Ishikawa (cell line): ENCODE measurements around the gene CNN2.

ENCODE experiments used
- CEBPB ChIP-seq: IDR thresholded peaks from 2 replicates; pipeline ENCODE4 v1.6.1; 2012
- CREB1 ChIP-seq: IDR thresholded peaks from 2 replicates; pipeline ENCODE4 v1.6.1; 2012; ENCODE audit warnings: low read depth
- EGR1 ChIP-seq: IDR thresholded peaks from 2 replicates; pipeline ENCODE4 v1.6.1; 2012
- EP300 ChIP-seq: IDR thresholded peaks from 2 replicates; pipeline ENCODE4 v1.6.1; 2012; ENCODE audit warnings: borderline replicate concordance
- FOXM1 ChIP-seq: IDR thresholded peaks from 2 replicates; pipeline ENCODE4 v1.6.1; 2012; ENCODE audit warnings: low read depth, borderline replicate concordance
- NFIC ChIP-seq: IDR thresholded peaks from 2 replicates; pipeline ENCODE4 v1.6.1; 2012
- RAD21 ChIP-seq: IDR thresholded peaks from 2 replicates; pipeline ENCODE4 v1.6.1; 2012; ENCODE audit warnings: low read depth
- REST ChIP-seq: IDR thresholded peaks from 2 replicates; pipeline ENCODE4 v1.6.1; 2012; ENCODE audit warnings: low read depth, mild to moderate bottlenecking
- TAF1 ChIP-seq: IDR thresholded peaks from 2 replicates; pipeline ENCODE4 v1.6.1; 2012; ENCODE audit warnings: low read depth, mild to moderate bottlenecking
- TCF12 ChIP-seq: IDR thresholded peaks from 2 replicates; pipeline ENCODE4 v1.6.1; 2012; ENCODE audit warnings: low read depth
- TEAD4 ChIP-seq: IDR thresholded peaks from 2 replicates; pipeline ENCODE4 v1.6.1; 2012
- USF1 ChIP-seq: IDR thresholded peaks from 2 replicates; pipeline ENCODE4 v1.6.1; 2012
- YY1 ChIP-seq: IDR thresholded peaks from 2 replicates; pipeline ENCODE4 v1.6.1; 2012; ENCODE audit warnings: low read depth
- ZBTB7A ChIP-seq: IDR thresholded peaks from 2 replicates; pipeline ENCODE4 v1.6.1; 2012; ENCODE audit warnings: low read depth
- TF ChIP-seq, protein P1 (sequence below): IDR thresholded peaks from 2 replicates; pipeline ENCODE4 v1.6.1; 2012

Gene CNN2

DNA sequence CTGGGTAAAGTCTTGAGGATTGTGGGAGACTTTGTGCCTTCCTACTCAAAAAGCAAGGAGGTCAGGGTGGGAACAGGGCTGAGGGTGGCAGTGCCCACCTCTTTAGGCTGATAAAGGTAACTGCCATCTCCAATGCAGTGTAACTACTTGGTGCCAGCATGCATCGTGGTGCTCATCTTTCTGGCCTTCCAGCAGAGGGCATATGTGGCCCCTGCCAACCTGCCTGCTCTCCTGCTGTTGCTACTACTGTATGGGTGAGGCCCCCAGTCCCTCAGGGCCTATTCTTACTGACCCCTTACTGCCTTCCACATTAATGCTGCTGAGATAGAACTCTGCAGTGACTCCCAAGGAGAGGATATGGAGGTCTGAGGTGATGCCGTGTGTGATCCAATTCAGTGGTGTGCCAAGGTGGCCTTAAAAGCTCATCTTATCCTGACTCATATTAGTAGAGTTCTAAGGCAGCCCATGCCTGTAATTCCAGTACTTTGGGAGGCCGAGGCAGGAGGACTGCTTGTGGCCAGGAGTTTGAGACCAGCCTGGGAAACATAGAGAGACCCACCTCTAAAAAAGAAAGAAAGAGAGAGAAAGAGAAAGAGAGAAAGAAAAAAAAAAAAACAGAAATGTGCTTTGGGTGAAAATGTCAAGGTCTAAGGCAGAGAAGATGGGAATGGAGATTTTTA, 30.9 kb downstream of the CNN2 start:
- TF ChIP-seq REST (no peak), RAD21 (peak; percentile 50; the same call in 1 of the 2 replicates), CREB1 (no peak), TCF12 (no peak)

GRCh38 chr19:1058112-1058511, 31.7 kb downstream of the CNN2 start:
- no peak for TF ChIP-seq REST
- TF ChIP-seq ZBTB7A = no peak
- no peak for TF ChIP-seq TEAD4
- no peak for TF ChIP-seq NFIC
- no peak for TF ChIP-seq TCF12
- TF ChIP-seq CREB1 = no peak
- TF ChIP-seq USF1 = no peak
- no peak for TF ChIP-seq YY1
- TF ChIP-seq RAD21 = no peak
- TF ChIP-seq, protein P1, sequence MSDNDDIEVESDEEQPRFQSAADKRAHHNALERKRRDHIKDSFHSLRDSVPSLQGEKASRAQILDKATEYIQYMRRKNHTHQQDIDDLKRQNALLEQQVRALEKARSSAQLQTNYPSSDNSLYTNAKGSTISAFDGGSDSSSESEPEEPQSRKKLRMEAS = no peak
- TF ChIP-seq TAF1 = no peak
- TF ChIP-seq FOXM1 = no peak
- TF ChIP-seq EP300 = no peak
- TF ChIP-seq EGR1 = no peak

GRCh38 chr19:1060689-1061088, 34.3 kb downstream of the CNN2 start:
- TF ChIP-seq RAD21 (no peak), EGR1 (no peak), ZBTB7A (no peak), USF1 (no peak), NFIC (no peak), TAF1 (no peak), TEAD4 (no peak), TCF12 (no peak)
- TF ChIP-seq, protein P1 = no peak

- TF ChIP-seq RAD21 (no peak), REST (no peak), EP300 (no peak), USF1 (no peak), FOXM1 (no peak), TCF12 (no peak), CREB1 (no peak), EGR1 (no peak), CEBPB (no peak), NFIC (no peak), TAF1 (no peak), TEAD4 (no peak), ZBTB7A (no peak), YY1 (no peak)
- TF ChIP-seq, protein P1 = no peak
These were observed 35.6 kb downstream of the CNN2 start for GRCh38 chr19:1061987-1062386.
